Measurements from ENCODE around the gene TTC13.

TTC13 gene

GRCh38 chr1:230868736-230869385 lies 109.8 kb downstream of the TTC13 start:
- DNase-seq, result peak; percentile 53

DNA sequence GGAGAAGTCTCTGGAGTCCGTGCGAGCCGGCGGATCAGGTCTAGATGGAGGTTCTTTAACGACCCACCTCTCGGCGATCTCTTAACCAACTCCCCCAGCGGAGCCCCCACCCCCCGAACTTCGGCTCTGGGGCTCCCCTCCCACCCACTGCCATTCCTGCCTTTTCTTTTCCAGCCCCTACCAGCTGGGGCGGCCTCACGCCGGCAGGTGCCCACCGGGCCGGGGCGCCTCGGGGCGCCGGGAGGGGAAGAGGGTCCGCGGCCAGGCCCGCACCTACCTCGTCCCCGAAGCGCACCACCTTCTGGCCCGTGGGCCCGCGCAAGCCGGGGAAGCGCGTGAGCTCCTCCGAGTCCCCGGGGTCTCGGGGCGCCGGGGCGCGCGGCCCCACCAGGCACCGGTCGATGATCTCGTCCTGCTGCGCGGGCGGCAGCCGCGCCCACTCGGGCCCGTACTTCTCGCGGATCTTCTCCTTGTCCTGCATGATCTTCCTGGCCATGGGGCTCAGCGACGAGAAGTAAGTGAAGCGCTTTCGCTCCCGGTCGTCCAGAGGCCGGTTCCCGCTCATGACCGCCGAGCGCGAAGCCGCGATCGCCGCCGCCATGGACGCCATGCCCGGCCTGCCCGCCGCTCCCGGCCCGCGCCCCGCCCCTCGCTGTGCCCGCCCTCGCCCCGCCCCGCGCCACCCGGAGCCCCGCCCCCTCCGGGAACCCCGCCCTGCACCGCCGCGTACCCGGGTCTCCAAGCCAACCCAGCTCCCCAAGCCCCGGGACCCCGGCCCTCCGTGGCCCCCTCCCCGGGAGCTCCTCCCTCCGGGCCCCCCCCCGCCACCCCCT lies 110.5 kb downstream of the TTC13 start, which contains the start of gene C1orf198:
C1orf198 (minus strand) TSS at position 619 of the 833 bp plus-strand sequence; CDS start at position 610, 9 bp downstream.
- DNase-seq, result peak; percentile 42

- peak; percentile 27 for DNase-seq
Measured at GRCh38 chr1:230867101-230867902, 111.4 kb downstream of the TTC13 start.

GRCh38 chr1:230866171-230867070 lies 112.2 kb downstream of the TTC13 start:
- DNase-seq, result no peak

DNA sequence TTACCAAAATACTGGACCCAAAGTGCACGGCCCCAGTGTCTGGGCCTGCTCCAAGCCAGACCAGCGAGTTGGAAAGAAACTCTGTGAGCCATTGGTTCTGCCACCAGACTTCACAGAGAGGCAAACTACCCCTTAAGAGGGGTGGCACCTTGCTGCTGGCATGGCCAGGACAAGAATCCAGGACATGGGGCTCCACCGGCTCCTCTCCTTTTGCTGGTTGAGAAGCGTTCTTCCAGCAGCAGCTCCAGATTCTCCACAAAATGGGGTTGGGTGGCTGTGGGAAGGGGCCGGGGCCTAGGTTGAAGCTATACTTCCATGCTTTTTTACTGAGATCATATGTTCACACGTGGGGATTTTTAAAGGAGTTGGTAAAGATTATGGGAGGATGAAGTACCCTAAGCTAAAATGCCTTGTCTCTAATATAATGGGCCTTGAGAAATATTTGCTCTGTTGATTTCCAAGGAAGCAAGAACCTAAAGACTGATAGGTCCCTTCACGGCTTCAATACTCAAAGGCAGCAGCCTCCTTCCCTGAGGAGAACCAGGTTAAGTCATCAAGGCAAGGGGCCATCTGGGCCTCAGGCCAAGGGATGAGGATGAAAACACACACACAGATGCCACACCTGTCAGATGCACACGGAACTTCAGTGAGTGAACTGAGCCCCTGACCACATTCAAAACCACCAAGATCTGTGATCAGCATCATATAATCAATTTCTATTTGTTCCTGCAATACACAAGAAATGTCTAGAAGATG lies 113.4 kb downstream of the TTC13 start:
- DNase-seq, result no peak

DNA sequence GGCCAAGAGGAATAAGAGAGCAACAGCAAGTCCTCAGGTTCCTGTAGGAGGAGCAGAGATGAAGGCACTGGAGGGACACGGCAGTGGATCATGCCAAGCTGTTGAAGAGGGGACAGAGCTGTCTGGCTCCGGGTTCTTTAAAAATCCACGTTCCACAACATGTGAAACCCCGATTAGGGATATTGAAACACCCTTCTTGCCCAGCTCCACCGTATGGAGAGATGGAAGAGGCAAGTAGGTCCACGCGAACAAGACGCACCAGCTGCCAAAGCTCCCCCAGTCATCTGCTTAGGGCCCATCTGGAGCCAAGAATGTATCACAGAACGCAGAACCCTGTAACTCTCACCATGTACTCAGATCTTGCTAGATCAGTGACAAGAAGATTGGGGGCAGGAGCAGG lies 114.2 kb downstream of the TTC13 start:
- DNase-seq, result no peak

- DNase-seq, result peak; percentile 27
Measured at GRCh38 chr1:230863449-230863848, 115.2 kb downstream of the TTC13 start.

- DNase-seq, result no peak
Measured at GRCh38 chr1:230861970-230862595, 116.6 kb downstream of the TTC13 start.

DNA sequence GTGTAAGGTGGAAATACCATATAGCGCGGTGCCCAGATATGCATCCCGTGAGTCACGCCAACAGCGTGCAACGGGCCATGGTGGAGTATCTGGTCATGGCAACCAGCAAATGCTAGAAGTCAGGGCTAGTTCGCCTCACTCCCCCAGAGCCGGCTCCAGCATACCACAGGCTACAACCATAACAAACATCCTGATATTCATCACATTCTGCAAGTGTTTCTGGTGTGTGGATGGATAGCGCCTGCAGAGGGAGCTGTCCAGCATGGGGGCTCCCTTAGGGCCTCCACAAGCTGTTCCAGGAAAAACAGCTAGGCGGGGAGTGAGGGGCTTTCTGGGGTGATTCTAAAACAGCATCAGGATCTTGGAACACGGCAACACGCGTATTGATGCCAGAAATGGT lies 117.2 kb downstream of the TTC13 start:
- DNase-seq, result no peak

DNA sequence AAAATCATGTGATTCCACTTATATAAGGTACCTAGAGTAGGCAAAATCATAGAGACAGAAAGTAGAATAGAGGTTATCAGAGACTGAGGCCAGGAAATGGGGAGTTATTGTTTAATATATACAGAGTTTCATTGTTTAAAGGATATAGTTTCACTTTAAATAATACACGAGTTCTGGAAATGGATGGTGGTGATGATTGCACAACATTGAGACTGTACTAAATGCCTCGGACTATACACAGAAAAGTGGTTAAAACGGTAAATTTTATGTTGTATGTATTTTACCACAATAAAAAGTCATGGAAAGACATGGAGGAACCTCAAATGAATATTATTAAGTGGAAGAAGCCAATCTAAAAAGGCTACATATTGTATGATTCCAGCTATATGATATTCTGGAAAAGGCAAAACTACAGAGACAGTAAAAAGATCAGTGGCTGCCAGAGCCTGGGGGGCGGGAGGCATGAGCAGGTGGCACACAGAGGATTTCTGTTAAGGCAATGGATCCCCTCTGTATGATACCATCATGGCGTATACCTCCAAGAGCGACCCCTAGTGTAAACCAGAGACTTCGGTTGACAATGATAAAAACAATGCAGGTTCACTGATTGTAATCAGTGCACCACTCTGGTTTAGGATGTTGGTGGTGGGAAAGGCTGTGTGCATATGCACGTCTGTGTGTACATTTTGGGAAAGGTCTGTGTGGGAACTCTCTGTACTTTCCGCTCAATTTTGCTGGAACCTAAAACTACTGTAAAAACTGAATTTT lies 117.9 kb downstream of the TTC13 start:
- DNase-seq, result no peak

GRCh38 chr1:230858918-230859729 lies 119.5 kb downstream of the TTC13 start:
- no peak for DNase-seq

DNA sequence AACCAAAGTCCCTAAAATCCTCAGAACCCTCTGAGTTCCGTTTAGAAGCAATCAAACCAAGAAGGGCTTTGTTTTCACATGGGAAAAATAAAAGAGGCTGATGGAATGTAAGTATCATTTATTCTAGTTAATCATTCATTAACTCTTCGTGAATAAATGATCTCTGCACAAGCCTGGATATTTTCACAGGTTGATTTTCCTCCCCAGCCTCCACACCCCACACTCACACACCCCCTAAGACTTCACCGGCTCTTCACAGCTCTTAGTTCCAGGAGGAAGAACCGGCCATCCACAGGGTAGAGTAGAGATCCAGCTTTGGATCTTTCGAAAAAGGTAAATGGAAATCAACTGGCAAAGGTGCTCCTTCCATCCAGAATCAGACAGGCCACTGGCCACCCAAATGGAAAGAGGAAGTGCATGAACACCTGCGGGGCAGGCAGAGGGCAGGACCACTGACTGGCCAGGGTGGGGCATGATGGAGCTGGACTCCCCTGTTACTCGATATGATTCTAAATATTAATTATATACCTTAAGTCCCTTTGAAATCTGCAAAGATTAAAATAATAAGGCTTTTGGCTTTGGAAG lies 120.3 kb downstream of the TTC13 start:
- no peak for DNase-seq

- DNase-seq, result no peak
Measured at GRCh38 chr1:230857822-230858221, 120.8 kb downstream of the TTC13 start.

GRCh38 chr1:230857077-230857476 lies 121.6 kb downstream of the TTC13 start:
- DNase-seq, result no peak

Measured in hematopoietic multipotent progenitor cell treated with erythropoietin and hydrocortisone succinate and interleukin-3 and kit ligand, for 8 days (in vitro differentiated cells).